HL-60 (cell line): ENCODE results near the gene GIMAP2.
"Not testable (repeated sequence)": the region's sequence is repeated elsewhere in the genome, so short reads cannot be mapped to it uniquely, and the experiment has no call there.

Source experiments
- DNase-seq, 2 experiments: peaks; one replicate each; pipeline ENCODE4 v3.0.0-alpha.2; 2010 to 2020; ENCODE audit warnings: low read depth in 1 of 2, low spot score in 1 of 2
- H3K27ac ChIP-seq: fragments of 250-450 bp; sonication (Bioruptor Pico); replicated peaks from 2 replicates; pipeline ENCODE4 v1.5.1; 2020; ENCODE audit warnings: mild to moderate bottlenecking, moderate library complexity
- H3K27me3 ChIP-seq: fragments of 250-450 bp; sonication (Bioruptor Pico); 2 replicates; pipeline ENCODE4 v1.5.1; 2021; ENCODE audit warnings: mild to moderate bottlenecking, moderate library complexity; ENCODE audit not compliant: insufficient read depth, poor library complexity, severe bottlenecking
- H3K4me3 ChIP-seq: replicated peaks from 2 replicates; pipeline ENCODE4 v1.5.1; 2011; ENCODE audit warnings: mild to moderate bottlenecking, control low read depth, low read length; ENCODE audit not compliant: insufficient read depth
- GABPA ChIP-seq: IDR thresholded peaks from 2 replicates; pipeline ENCODE4 v1.6.1; 2012; ENCODE audit warnings: low read depth
- POLR2AphosphoS5 ChIP-seq: IDR thresholded peaks from 2 replicates; pipeline ENCODE4 v1.6.1; 2012; ENCODE audit warnings: low read depth
- SPI1 ChIP-seq: IDR thresholded peaks from 2 replicates; pipeline ENCODE4 v1.6.1; 2012; ENCODE audit warnings: low read depth, mild to moderate bottlenecking, borderline replicate concordance
- TF ChIP-seq, protein P1 (sequence below): IDR thresholded peaks from 2 replicates; pipeline ENCODE4 v1.6.1; 2012; ENCODE audit warnings: low read depth; ENCODE audit not compliant: insufficient replicate concordance
- TF ChIP-seq, protein P2 (sequence below): IDR thresholded peaks from one replicate; pipeline ENCODE4 v1.5.1; 2011; ENCODE audit warnings: low read length, control low read depth, inconsistent platforms; ENCODE audit not compliant: insufficient read depth

The GIMAP2 gene

DNA sequence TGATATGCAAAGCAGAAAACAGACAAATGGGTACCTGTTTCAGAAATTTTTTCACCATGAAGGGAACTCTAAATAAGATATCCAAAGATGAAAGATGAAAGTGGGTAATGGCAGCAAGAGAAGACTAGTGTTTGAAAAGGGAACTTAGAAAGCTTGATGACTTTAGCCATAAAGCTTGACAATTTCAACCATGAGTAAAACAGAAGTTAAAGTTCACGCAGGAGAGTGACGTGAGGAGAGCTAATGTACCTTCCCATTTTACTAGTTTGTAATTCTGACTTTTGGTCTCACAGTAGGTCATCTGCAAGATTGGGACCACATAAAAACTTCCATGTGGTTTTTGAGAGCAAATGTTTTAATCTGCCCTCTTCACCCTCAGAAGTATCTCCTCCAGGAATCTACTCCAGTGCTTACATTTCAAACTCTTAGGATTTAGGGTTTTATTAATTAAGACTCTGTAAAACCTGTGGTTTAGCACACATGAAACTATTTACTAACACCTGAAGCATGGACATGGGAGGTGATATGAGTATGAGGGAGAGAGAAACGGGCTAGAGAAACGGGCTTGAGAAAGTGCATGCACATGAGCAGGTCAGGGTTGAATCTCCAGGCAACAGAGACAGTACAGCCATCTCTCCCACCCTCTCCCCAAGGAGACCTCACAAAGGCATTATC, 24.4 kb upstream of the GIMAP2 start:
- DNase-seq = no peak
- Histone ChIP-seq H3K27ac (no peak overlapping the region), H3K4me3 (no peak overlapping the region), H3K27me3 (no peaks in the 10 kb centered on the region)
- TF ChIP-seq, protein P1, sequence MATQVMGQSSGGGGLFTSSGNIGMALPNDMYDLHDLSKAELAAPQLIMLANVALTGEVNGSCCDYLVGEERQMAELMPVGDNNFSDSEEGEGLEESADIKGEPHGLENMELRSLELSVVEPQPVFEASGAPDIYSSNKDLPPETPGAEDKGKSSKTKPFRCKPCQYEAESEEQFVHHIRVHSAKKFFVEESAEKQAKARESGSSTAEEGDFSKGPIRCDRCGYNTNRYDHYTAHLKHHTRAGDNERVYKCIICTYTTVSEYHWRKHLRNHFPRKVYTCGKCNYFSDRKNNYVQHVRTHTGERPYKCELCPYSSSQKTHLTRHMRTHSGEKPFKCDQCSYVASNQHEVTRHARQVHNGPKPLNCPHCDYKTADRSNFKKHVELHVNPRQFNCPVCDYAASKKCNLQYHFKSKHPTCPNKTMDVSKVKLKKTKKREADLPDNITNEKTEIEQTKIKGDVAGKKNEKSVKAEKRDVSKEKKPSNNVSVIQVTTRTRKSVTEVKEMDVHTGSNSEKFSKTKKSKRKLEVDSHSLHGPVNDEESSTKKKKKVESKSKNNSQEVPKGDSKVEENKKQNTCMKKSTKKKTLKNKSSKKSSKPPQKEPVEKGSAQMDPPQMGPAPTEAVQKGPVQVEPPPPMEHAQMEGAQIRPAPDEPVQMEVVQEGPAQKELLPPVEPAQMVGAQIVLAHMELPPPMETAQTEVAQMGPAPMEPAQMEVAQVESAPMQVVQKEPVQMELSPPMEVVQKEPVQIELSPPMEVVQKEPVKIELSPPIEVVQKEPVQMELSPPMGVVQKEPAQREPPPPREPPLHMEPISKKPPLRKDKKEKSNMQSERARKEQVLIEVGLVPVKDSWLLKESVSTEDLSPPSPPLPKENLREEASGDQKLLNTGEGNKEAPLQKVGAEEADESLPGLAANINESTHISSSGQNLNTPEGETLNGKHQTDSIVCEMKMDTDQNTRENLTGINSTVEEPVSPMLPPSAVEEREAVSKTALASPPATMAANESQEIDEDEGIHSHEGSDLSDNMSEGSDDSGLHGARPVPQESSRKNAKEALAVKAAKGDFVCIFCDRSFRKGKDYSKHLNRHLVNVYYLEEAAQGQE = no peak
- TF ChIP-seq SPI1 (no peak), GABPA (no peak), POLR2AphosphoS5 (no peak)
- TF ChIP-seq, protein P2, sequence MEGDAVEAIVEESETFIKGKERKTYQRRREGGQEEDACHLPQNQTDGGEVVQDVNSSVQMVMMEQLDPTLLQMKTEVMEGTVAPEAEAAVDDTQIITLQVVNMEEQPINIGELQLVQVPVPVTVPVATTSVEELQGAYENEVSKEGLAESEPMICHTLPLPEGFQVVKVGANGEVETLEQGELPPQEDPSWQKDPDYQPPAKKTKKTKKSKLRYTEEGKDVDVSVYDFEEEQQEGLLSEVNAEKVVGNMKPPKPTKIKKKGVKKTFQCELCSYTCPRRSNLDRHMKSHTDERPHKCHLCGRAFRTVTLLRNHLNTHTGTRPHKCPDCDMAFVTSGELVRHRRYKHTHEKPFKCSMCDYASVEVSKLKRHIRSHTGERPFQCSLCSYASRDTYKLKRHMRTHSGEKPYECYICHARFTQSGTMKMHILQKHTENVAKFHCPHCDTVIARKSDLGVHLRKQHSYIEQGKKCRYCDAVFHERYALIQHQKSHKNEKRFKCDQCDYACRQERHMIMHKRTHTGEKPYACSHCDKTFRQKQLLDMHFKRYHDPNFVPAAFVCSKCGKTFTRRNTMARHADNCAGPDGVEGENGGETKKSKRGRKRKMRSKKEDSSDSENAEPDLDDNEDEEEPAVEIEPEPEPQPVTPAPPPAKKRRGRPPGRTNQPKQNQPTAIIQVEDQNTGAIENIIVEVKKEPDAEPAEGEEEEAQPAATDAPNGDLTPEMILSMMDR = no peak

DNA sequence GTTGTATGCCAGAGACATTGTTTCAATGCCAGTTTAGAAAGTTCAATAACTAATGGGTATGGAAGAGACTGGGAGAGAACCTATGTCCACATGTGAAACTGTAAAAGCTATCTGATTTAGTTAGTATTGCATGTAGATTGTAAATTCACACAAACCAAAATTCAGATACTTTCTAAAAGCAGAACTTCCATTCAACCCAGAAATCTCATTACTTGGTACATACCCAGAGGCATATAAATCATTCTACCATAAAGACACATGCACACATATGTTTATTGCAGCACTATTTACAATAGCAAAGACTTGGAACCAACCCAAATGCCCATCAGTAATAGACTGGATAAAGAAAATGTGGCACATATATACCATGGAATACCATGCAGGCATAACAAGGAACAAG, 22.7 kb upstream of the GIMAP2 start:
- not testable (repeated sequence) for H3K27me3 ChIP-seq, H3K4me3 ChIP-seq, H3K27ac ChIP-seq, DNase-seq

DNA sequence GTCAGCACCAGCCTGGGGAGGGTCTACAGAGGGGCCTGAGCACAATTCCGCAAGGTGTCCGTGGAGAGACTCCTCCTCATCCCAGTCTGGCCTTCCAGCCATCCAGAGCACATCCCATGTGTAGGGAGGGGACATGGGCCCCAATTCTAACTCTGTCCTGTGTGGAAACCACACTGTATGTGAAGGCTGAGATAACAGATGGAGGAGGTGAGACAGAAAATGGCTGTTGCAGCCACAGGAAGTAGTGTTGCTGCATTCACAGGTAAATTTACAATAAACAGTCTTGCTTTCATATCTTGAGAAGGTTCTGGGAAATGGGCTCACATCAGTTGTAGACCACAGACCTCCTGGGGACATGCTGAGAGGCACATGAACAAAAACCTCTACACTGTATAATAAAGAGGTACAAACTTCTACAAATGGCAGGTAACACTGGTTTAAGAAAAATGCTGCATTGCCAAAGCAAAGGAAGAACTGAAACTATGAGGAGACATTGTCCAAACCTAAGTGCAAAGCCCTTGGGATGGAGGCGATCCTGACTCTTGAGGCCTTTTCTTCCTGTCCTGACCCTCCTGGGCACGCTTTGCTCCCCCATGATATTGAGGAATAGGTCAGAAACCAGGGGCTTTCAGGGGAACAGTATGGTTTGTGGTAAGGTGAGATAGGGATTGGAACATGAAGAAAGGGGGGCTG, 21.6 kb upstream of the GIMAP2 start:
- H3K27ac ChIP-seq = no peak overlapping the region
- TF ChIP-seq, protein P2 = no peak
- no peak for TF ChIP-seq POLR2AphosphoS5
- TF ChIP-seq GABPA = no peak
- TF ChIP-seq, protein P1 = no peak
- TF ChIP-seq SPI1 = no peak
- no peak for DNase-seq
- H3K27me3 ChIP-seq = no peaks in the 10 kb centered on the region
- H3K4me3 ChIP-seq = no peak overlapping the region

DNA sequence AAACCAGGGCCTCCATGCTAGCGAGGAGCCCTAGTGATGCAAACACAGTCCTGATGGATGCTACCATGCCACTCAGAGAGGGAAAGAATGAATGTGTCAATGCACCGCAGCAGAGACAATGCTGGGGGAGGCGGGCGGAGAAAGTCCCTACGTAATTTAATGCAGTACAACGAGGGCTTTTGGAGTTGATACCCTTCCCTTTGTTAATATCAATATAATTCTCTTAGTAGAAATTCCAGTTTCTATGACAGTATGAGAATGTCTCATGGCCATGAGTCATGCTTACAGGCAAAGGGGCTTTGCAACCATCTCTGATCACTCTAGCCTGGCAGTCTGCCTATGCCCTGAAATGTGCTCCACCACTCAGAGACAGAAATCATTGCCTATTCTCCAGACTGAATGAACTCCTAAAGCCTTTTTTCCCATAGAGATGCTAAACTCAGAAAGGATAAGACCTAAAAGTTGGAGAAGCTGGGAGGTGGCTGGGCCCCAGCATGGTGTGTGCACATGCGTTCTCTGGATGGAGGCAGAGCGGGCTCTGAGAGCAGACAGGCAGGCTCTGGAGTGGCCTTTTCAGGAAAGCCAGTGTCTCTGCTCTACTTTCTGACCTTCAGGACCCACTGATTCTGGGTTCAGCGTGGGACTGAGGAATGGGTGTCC, 20.3 kb upstream of the GIMAP2 start:
- no peak overlapping the region for H3K4me3 ChIP-seq
- no peaks in the 10 kb centered on the region for H3K27me3 ChIP-seq
- TF ChIP-seq SPI1 = no peak
- DNase-seq = no peak
- no peak overlapping the region for H3K27ac ChIP-seq
